H1 (cell line): ENCODE data around the gene RCC2. TPM values are rescaled to one million over a fixed set of nuclear protein-coding genes. Genes with fewer than 3 reads are reported as not detected.

Source experiments
- BCL11A ChIP-seq, 2 experiments: IDR thresholded peaks; one replicate each; pipeline ENCODE4 v1.6.1; 2011; ENCODE audit warnings: low read depth in 2 of 2, low read length in 2 of 2, mild to moderate bottlenecking in 2 of 2
- CHD2 ChIP-seq: IDR thresholded peaks from 2 replicates; pipeline ENCODE4 v1.6.1; 2012; ENCODE audit warnings: low read length, improper control_type of control experiment
- EGR1 ChIP-seq: IDR thresholded peaks from 2 replicates; pipeline ENCODE4 v1.6.1; 2011; ENCODE audit warnings: low read depth, low read length, borderline replicate concordance
- EP300 ChIP-seq, 2 experiments: IDR thresholded peaks; 1 replicate in 1 of 2; 2 replicates in 1 of 2; pipeline ENCODE4 v1.6.1; 2011 to 2012; ENCODE audit warnings: low read depth in 2 of 2, low read length in 2 of 2, mild to moderate bottlenecking in 2 of 2, borderline replicate concordance in 1 of 2, inconsistent platforms in 1 of 2, moderate library complexity in 1 of 2
- HDAC6 ChIP-seq: IDR thresholded peaks from one replicate; pipeline ENCODE4 v1.7.1; 2012; ENCODE audit warnings: low read depth, mild to moderate bottlenecking, inconsistent platforms, low read length, moderate library complexity
- JUND ChIP-seq: IDR thresholded peaks from 2 replicates; pipeline ENCODE4 v1.6.1; 2011; ENCODE audit warnings: mild to moderate bottlenecking, improper control_type of control experiment, low read length
- KDM4A ChIP-seq: IDR thresholded peaks from one replicate; pipeline ENCODE4 v1.7.1; 2012; ENCODE audit warnings: low read depth, mild to moderate bottlenecking, moderate library complexity, low read length, inconsistent platforms; ENCODE audit not compliant: severe bottlenecking
- NRF1 ChIP-seq: IDR thresholded peaks from 2 replicates; pipeline ENCODE4 v1.6.1; 2011; ENCODE audit warnings: mild to moderate bottlenecking, low read depth, low read length, improper control_type of control experiment
- POLR2AphosphoS5 ChIP-seq: IDR thresholded peaks from 2 replicates; pipeline ENCODE4 v1.6.1; 2011; ENCODE audit warnings: low read depth, low read length
- RFX5 ChIP-seq: IDR thresholded peaks from 2 replicates; pipeline ENCODE4 v1.6.1; 2011; ENCODE audit warnings: low read depth, low read length, improper control_type of control experiment, borderline replicate concordance
- SIN3A ChIP-seq, 2 experiments: IDR thresholded peaks in 1 of 2; conservative IDR thresholded peaks in 1 of 2; 2 replicates each; pipeline ENCODE4 v1.6.1; 2011 to 2012; ENCODE audit warnings: low read length in 2 of 2, improper control_type of control experiment in 1 of 2, low read depth in 1 of 2, mild to moderate bottlenecking in 1 of 2
- TBP ChIP-seq: IDR thresholded peaks from 2 replicates; pipeline ENCODE4 v1.6.1; 2011; ENCODE audit warnings: low read depth, low read length, improper control_type of control experiment
- polyA plus RNA-seq, 7 experiments: library from polyadenylated mRNA; depleted of rRNA in 3 of 7; stranded (reverse) in 5 of 7; unstranded in 2 of 7; fragments of >200 nt in 5 of 7; fragments of 200-250 nt in 2 of 7; gene quantifications; 1 replicate in 5 of 7; 2 replicates in 1 of 7; 4 replicates in 1 of 7; pipeline versions ENCODE4 v1.2.1 to v1.2.3, GENCODE V29; 2011 to 2013; ENCODE audit warnings: missing spikeins in 2 of 7, mixed read lengths in 2 of 7
- total RNA-seq: library from RNA; stranded (reverse); fragmentation: NEBNext Ultra II Directional; extraction: Animal tissue kit (Norgen Biotek cat#: 25700); gene quantifications from 2 replicates; pipeline ENCODE4 v1.2.1, GENCODE V29; 2021
- TF ChIP-seq, protein P1 (sequence below): IDR thresholded peaks from 2 replicates; pipeline ENCODE4 v1.6.1; 2011; ENCODE audit warnings: low read depth, mild to moderate bottlenecking, low read length; ENCODE audit not compliant: insufficient read depth

RCC2 gene
- total and polyA plus RNA-seq, 2 of the 8 experiments (the other 6 are each of a cell fraction or from before 2014, with no cell fraction given): 229 to 455 TPM

DNA sequence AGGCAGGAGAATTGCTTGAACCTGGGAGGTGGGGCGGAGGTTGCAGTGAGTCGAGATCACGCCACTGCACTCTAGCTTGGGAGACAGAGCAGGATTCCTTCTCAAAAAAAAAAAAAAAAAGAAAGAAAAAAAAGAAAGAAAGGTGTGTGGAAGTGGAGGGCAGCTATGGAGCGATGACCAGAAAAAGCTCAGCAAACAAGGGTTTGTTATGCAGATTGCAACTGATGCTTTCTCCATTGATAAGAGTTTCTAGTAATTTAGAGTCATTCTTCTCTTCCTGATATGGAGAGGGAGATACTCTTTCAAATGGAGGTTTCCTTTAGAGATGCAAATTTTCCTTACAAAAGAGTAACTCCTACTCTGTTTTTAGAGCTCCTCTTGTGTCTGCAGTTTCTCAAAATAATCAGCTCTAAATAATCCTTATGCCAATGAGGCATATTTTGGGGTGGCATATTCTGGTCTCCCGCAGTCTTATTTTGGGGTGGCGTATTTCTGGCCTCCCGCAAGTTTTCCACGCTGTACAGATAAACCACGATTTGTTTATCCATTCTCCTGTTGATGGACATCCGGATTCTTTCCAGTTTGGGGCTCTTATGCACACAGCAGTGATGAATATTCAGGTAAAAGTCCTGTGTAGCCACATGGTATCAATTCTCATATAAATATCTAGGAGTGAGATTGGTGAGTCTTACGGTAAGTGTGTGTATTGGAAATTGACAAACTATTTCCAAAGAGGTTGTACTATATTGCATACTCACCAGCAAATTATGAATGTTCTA lies 30.7 kb upstream of the RCC2 start (continued):
- TF ChIP-seq SIN3A (conservative IDR thresholded peaks at IDR 0.05 in 1 of 2, IDR thresholded peaks at IDR 0.05 in 1 of 2; ENCODE audit: low read depth in 1 of 2, low read length in 2 of 2) (no peak), HDAC6 (no peak), KDM4A (no peak), BCL11A (IDR thresholded peaks at IDR 0.05; ENCODE audit: low read depth in 2 of 2, low read length in 2 of 2) (peak in 1 of 2 experiments; percentile 88), TBP (no peak), POLR2AphosphoS5 (no peak), EP300 (IDR thresholded peaks at IDR 0.05; ENCODE audit: borderline replicate concordance in 1 of 2, low read depth in 2 of 2, low read length in 2 of 2) (peak in 1 of 2 experiments; percentile 98; a peak in 2 of 3 replicates), CHD2 (0 out of 2 replicates have a peak, but pooled peaks have one; percentile 39), JUND (no peak; the same call in 1 of the 2 replicates), EGR1 (no peak), RFX5 (no peak), NRF1 (no peak)
- TF ChIP-seq, protein P1, sequence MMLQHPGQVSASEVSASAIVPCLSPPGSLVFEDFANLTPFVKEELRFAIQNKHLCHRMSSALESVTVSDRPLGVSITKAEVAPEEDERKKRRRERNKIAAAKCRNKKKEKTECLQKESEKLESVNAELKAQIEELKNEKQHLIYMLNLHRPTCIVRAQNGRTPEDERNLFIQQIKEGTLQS: no peak
